CD4-positive, alpha-beta T cell treated with Interleukin-6 for 4 hours (primary cell): ENCODE data around the gene TIGIT.

ENCODE experiments used
- DNase-seq: peaks from one replicate; pipeline ENCODE4 v3.0.0-alpha.2; 2020; ENCODE audit warnings: mixed read lengths

Gene TIGIT

GRCh38 chr3:114355653-114356052 lies 61.8 kb downstream of the TIGIT start:
- DNase-seq: no peak

DNA sequence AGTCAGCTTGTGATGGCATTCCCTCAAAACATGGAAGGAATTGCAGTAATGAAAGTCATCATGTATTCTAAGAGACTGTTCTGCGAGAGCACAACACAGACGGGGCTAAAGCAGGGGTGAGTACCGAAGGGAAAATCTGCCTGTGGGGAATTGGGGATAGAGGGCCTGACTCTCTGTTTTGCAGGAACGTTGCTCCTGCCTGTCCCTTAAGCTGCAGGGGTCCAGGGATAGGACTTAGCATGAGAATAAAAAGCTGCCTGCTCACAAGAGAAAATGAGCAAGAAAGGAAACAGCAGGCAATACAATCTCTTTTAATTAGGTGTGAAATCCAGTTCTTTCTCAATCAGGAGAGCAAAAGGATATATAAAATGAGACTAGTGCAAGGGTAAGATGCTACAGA lies 62.2 kb downstream of the TIGIT start:
- DNase-seq: no peak

GRCh38 chr3:114356525-114356924 lies 62.7 kb downstream of the TIGIT start:
- DNase-seq: no peak
